ENCODE data around the gene LCN2.
A peak's percentile ranks its signal among the peaks of the same experiment; 100 is the strongest.

LCN2 gene

GRCh38 chr9:128118971-128119665 is 30.1 kb upstream of the LCN2 start:
- Mint-ChIP-seq H3K27me3 (no peaks in the 10 kb centered on the region), H3K27ac (no peak overlapping the region), H3K4me1 (peaks cover 8% of the 10 kb centered on the region), H3K36me3 (peaks cover 6% of the 10 kb centered on the region), H3K4me3 (no peak overlapping the region), H3K9me3 (no peaks in the 10 kb centered on the region)
- no peak for DNase-seq
- CTCF ChIA-PET: interaction anchor here (0.7 to 1.0 kb wide), 2 partner anchors 42 to 85 kb away, joined by 3 read pairs; no protein-coding TSS in a partner anchor

DNA sequence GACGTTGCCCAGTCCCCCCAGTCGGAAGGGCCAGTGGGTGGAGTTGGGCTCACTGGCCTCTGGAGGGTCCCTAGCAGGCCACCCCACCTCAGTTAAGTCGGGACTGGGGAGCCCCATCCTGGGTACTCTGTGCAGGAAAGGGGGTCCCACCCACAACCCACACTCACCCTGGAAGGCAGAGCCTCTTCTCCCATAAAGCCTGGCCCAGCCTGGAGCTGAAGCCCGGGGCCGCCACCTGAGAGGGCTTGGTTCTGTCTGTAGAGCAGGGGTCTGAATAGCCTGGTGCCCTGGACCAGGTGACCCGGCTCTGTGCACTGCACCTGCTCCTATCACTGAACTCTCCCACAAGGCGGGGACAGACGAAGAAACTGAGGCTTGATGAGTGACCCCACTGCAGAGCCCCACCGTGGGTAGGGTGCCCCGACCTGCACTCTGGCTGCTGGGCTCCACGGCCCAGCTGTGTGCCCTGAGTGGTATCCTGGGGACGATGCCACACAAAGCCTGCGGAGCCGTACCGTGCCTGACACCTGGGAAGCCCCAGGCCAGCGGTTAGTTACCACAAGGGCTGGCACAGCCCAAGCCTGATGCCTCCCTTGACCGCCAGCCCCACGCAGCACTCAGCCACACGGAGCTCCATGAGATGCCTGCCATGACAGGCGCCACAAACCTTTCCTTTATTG is 29.1 kb upstream of the LCN2 start:
- CTCF ChIA-PET: interaction anchor here (0.6 to 1.0 kb wide), 3 partner anchors 43 to 110 kb away, joined by 3 to 4 read pairs (median 3); no protein-coding TSS in a partner anchor
- Mint-ChIP-seq H3K4me1 (peaks cover 14% of the 10 kb centered on the region), H3K27ac (no peak overlapping the region), H3K27me3 (no peaks in the 10 kb centered on the region), H3K4me3 (no peak overlapping the region), H3K9me3 (no peaks in the 10 kb centered on the region), H3K36me3 (peaks cover 7% of the 10 kb centered on the region)
- DNase-seq: no peak

- Mint-ChIP-seq H3K36me3 (peaks cover 11% of the 10 kb centered on the region), H3K27me3 (no peaks in the 10 kb centered on the region), H3K4me3 (no peak overlapping the region), H3K4me1 (peaks cover 21% of the 10 kb centered on the region), H3K27ac (no peak overlapping the region), H3K9me3 (no peaks in the 10 kb centered on the region)
- no peak for DNase-seq
- CTCF ChIA-PET: interaction anchor here (0.6 kb wide), 1 partner anchor 109 kb away, joined by 4 read pairs; no protein-coding TSS in a partner anchor
These were observed 28.4 kb upstream of the LCN2 start for GRCh38 chr9:128120741-128121465.

DNA sequence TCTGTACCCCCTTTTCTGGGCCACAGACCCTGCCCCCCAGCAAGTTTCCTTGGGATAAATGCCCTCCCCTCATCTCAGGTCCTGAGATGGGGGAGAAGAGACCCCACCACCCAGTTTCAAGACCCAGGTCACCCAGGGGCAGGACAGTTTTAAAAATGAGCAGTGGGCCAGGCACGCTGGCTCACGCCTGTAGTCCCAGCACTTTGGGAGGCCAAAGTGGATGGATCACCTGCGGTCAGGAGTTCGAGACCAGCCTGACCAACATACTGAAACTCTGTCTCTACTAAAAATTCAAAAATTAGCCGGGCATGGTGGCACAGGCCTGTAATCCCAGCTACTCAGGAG is 27.8 kb upstream of the LCN2 start:
- H3K36me3 Mint-ChIP-seq: peaks cover 15% of the 10 kb centered on the region
- H3K4me3 Mint-ChIP-seq: no peak overlapping the region
- H3K27me3 Mint-ChIP-seq: no peaks in the 10 kb centered on the region
- no peaks in the 10 kb centered on the region for H3K9me3 Mint-ChIP-seq
- CTCF ChIA-PET: no interaction called here
- DNase-seq: no peak
- peaks cover 26% of the 10 kb centered on the region for H3K4me1 Mint-ChIP-seq
- H3K27ac Mint-ChIP-seq: no peak overlapping the region

- H3K4me3 Mint-ChIP-seq: no peak overlapping the region
- peaks cover 15% of the 10 kb centered on the region for H3K36me3 Mint-ChIP-seq
- H3K4me1 Mint-ChIP-seq: peaks cover 27% of the 10 kb centered on the region
- DNase-seq: no peak
- H3K27ac Mint-ChIP-seq: no peak overlapping the region
- CTCF ChIA-PET: no interaction called here
- no peaks in the 10 kb centered on the region for H3K27me3 Mint-ChIP-seq
- no peaks in the 10 kb centered on the region for H3K9me3 Mint-ChIP-seq
These were observed 27.1 kb upstream of the LCN2 start for GRCh38 chr9:128121924-128122808.

DNA sequence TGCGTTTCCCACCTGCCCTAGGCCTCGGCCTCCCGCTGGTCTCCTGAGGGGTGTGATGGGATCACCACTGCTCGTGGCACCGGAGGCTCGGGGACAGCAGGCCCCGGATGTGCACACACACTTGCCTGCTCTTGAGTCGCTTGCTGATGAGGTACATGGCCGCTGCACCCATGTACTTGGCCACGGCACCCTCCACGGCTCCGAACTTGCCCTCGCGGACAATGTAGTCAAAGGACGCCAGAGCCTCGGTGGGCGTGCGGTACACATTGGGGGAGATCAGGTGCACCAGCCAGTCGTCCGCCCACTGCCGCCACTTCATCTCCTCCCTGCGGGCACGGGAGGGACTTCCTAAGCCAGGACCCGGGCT is 26.5 kb upstream of the LCN2 start:
- DNase-seq: no peak
- Mint-ChIP-seq H3K27ac (no peak overlapping the region), H3K27me3 (peaks cover under 1% of the 10 kb centered on the region), H3K36me3 (peaks cover 15% of the 10 kb centered on the region), H3K9me3 (no peaks in the 10 kb centered on the region), H3K4me3 (no peak overlapping the region), H3K4me1 (peaks cover 23% of the 10 kb centered on the region)
- CTCF ChIA-PET: no interaction called here

GRCh38 chr9:128123451-128124080 is 25.7 kb upstream of the LCN2 start:
- H3K4me1 Mint-ChIP-seq: peaks cover 24% of the 10 kb centered on the region
- no peak for DNase-seq
- CTCF ChIA-PET: interaction anchor here (1.1 to 1.5 kb wide), 3 partner anchors 11 to 168 kb away, joined by 3 to 6 read pairs (median 5); no protein-coding TSS in a partner anchor
- H3K27ac Mint-ChIP-seq: no peak overlapping the region
- H3K9me3 Mint-ChIP-seq: no peaks in the 10 kb centered on the region
- H3K4me3 Mint-ChIP-seq: no peak overlapping the region
- peaks cover 4% of the 10 kb centered on the region for H3K27me3 Mint-ChIP-seq
- peaks cover 19% of the 10 kb centered on the region for H3K36me3 Mint-ChIP-seq

GRCh38 chr9:128124451-128124850 is 24.8 kb upstream of the LCN2 start:
- peaks cover 4% of the 10 kb centered on the region for H3K27me3 Mint-ChIP-seq
- CTCF ChIA-PET: interaction anchor here (0.8 to 1.5 kb wide), 14 partner anchors 11 to 217 kb away, joined by 3 to 6 read pairs (median 4); no protein-coding TSS in a partner anchor
- DNase-seq: no peak
- H3K36me3 Mint-ChIP-seq: peaks cover 21% of the 10 kb centered on the region
- no peaks in the 10 kb centered on the region for H3K9me3 Mint-ChIP-seq
- H3K4me1 Mint-ChIP-seq: peaks cover 30% of the 10 kb centered on the region
- H3K4me3 Mint-ChIP-seq: no peak overlapping the region
- H3K27ac Mint-ChIP-seq: no peak overlapping the region

DNA sequence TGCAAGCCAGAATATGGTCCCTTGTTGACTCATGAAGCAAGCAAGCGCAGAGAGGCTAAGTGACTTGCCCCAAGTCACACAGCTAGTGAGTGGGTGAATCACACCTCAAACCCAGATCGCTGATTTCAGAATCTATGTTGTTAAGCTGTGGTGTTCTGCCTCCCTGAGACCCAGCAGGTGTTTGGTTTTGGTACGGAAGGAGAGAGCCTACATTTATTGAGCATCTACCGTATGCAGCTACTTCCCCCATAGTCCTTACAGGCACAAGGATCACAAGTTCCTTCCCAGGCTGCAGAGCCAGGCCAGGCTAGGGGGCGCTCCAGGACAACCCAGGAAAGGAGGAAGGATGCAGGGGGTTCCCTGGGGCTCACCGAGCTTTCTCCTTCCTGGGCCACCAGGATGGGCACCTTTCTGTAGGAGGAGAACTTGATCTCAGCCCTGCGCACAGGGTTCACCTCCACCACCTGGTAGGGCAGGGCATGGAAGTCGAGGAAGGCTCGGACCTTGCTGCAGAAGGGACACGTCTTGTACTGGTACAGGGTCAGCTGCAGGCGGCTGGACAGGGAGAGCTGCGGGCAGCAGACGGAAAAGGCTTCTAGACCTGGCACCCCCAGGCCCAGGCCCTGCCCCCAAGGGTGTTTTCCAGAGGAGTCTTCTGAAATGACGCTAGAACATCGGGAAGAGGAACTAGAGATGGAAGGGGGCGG is 24.2 kb upstream of the LCN2 start:
- Mint-ChIP-seq H3K27me3 (peaks cover 4% of the 10 kb centered on the region), H3K36me3 (peaks cover 21% of the 10 kb centered on the region), H3K9me3 (no peaks in the 10 kb centered on the region), H3K4me1 (peaks cover 34% of the 10 kb centered on the region), H3K4me3 (peak overlapping the region; percentile 80), H3K27ac (peak overlapping the region; percentile 62)
- peak; percentile 71 for DNase-seq
- CTCF ChIA-PET: interaction anchor here (0.8 to 1.7 kb wide), 18 partner anchors 8 to 216 kb away, joined by 3 to 22 read pairs (median 4); no protein-coding TSS in a partner anchor

DNA sequence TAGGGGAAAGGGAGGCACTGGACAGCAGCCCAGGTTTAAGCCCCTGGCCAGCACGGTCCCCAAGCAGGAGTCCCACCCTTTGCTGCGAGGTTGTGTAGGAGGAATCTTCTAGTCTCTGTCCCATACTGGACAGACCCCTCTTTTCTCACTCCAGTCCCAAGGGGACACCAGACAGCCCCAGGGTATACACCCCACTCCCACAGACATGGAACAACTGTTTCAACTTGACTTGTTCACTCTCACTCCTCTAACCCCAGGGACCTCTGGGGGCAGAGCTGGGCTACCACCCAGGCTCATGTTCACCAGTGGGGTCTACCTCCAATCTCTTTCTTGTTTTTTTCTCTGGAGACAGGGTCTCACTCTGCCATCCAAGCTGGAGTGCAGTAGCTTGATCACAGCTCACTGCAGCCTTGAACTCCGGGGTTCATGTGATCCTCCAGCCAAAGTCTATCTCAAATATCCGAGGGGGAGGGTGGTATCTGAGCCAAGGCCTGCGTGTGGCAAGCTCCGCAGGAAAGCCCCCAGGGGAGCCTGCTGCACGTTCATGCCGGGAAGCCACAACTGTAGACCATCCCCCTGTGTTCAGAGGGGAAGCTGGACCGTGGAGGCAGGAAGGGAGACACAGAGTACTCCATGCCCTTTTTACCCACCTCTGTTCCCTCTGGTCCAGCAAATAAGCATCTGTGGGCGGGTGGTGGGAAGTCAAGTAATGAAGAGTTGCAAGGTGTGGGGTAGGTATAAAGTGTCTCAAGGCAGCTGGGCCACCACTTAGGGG is 23.5 kb upstream of the LCN2 start:
- Mint-ChIP-seq H3K36me3 (peaks cover 21% of the 10 kb centered on the region), H3K4me3 (peak overlapping the region; percentile 80), H3K27me3 (peaks cover 7% of the 10 kb centered on the region), H3K9me3 (no peaks in the 10 kb centered on the region), H3K4me1 (peaks cover 34% of the 10 kb centered on the region), H3K27ac (peak overlapping the region; percentile 77)
- CTCF ChIA-PET: interaction anchor here (0.8 to 1.7 kb wide), 14 partner anchors 9 to 215 kb away, joined by 3 to 22 read pairs (median 3); no protein-coding TSS in a partner anchor
- no peak for DNase-seq

GRCh38 chr9:128127568-128127989 is 21.7 kb upstream of the LCN2 start, which contains the start of gene PTGES2:
TSS of gene PTGES2 (minus strand) at chr9:128127729. CDS start at chr9:128127717, 12 bp downstream.
- Mint-ChIP-seq H3K27me3 (peaks cover 25% of the 10 kb centered on the region), H3K27ac (peak within 1 kb of the TSS; percentile 99), H3K4me1 (peaks cover 34% of the 10 kb centered on the region), H3K36me3 (peaks cover 21% of the 10 kb centered on the region), H3K4me3 (peak within 1 kb of the TSS; percentile 97), H3K9me3 (no peaks in the 10 kb centered on the region)
- DNase-seq: peak; percentile 83
- CTCF ChIA-PET: interaction anchor here (1.1 kb wide), 1 partner anchor 10 kb away, joined by 4 read pairs; no protein-coding TSS in a partner anchor

Measured in activated naive CD4-positive, alpha-beta T cell treated with anti-CD3 and anti-CD28 coated beads, Interleukin-2, amount 10 ng/mL, durations not matched to agents 7 days and 5 days (primary cell).